Measurements from ENCODE around the gene CENPU.

DNA sequence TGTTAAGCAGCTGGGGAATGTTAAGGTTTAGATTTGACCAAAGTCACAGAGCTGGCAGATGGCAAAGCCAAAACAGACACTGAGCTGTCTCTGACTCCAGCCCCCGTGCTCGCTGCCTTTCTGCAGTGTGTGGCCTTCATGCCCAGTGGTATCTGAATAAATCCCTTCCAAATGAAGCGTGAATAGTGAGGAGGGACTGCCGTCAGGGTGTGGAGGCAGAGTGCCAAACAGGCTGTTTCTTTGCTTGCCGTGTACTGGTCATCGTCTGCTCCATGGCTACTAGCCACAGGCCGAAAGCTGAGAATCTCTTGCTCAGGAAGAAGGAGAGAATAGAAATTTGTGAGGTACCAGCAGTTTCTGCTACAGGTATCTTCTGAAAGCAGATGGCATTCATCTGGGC is 64.6 kb downstream of the CENPU start:
- no peak for TF ChIP-seq POLR2A (IDR thresholded peaks at IDR 0.05)
- TF ChIP-seq EP300 (IDR thresholded peaks at IDR 0.05; ENCODE audit: low read depth) = no peak

Data from transverse colon (tissue), 1 donor.